Measurements from ENCODE around the gene PTPMT1. TPM values are rescaled to one million over a fixed set of nuclear protein-coding genes. Genes with fewer than 3 reads are reported as not detected.
"Not testable (repeated sequence)": the region's sequence is repeated elsewhere in the genome, so short reads cannot be mapped to it uniquely, and the experiment has no call there.

The PTPMT1 gene
- total RNA-seq, 4 donors from 2014 or later: 67.7 to 92.3 (median 78.7) TPM

- no peaks in the 10 kb centered on the region for H3K9me3 ChIP-seq
- peaks cover 20 to 90% (median 40%) of the 10 kb centered on the region in 3 donors for H3K4me1 ChIP-seq
- peaks cover 0 to 14% (median 0%) of the 10 kb centered on the region in 3 donors for H3K36me3 ChIP-seq
- WGBS, 2 donors: 48 to 53% methylated on average over 10 of the region's 10 CpGs
- H3K27ac ChIP-seq: peak overlapping the region in 3 of 4 donors; percentile 50 to 81 (median 51)
- intact Hi-C loops (cut with DNase I): no loop called here
- no peak overlapping the region for H3K4me3 ChIP-seq
- DNase-seq: no peak
- H3K27me3 ChIP-seq: no peaks in the 10 kb centered on the region
- no peak for TF ChIP-seq POLR2A (IDR thresholded peaks at IDR 0.05)
- TF ChIP-seq CTCF (IDR thresholded peaks at IDR 0.05): no peak
Measured at GRCh38 chr11:47538741-47539565, 26.4 kb upstream of the PTPMT1 start.

GRCh38 chr11:47539681-47540039, 25.7 kb upstream of the PTPMT1 start:
- no peak for DNase-seq
- WGBS, 2 donors: 39 to 40% methylated on average over 2 of the region's 2 CpGs
- Histone ChIP-seq H3K9me3 (no peaks in the 10 kb centered on the region), H3K4me3 (no peak overlapping the region), H3K27ac (peak overlapping the region; percentile 10 to 81 (median 50)), H3K27me3 (no peaks in the 10 kb centered on the region), H3K36me3 (peaks cover 0 to 14% (median 0%) of the 10 kb centered on the region in 3 donors), H3K4me1 (peaks cover 20 to 88% (median 45%) of the 10 kb centered on the region in 3 donors)
- intact Hi-C loops (cut with DNase I): no loop called here
- TF ChIP-seq POLR2A (IDR thresholded peaks at IDR 0.05) (no peak), CTCF (IDR thresholded peaks at IDR 0.05) (no peak)

- no peaks in the 10 kb centered on the region for H3K27me3 ChIP-seq
- WGBS, 2 donors: 88 to 92% methylated on average over 2 of the region's 2 CpGs
- H3K36me3 ChIP-seq: peaks cover 0 to 4% (median 0%) of the 10 kb centered on the region in 3 donors
- no peaks in the 10 kb centered on the region for H3K9me3 ChIP-seq
- H3K27ac ChIP-seq: peak overlapping the region in 3 of 4 donors; percentile 51 to 81 (median 68)
- H3K4me3 ChIP-seq: no peak overlapping the region
- DNase-seq: no peak
- peaks cover 20 to 82% (median 45%) of the 10 kb centered on the region in 3 donors for H3K4me1 ChIP-seq
- intact Hi-C loops (cut with DNase I): no loop called here
- TF ChIP-seq POLR2A (IDR thresholded peaks at IDR 0.05): no peak
- TF ChIP-seq CTCF (IDR thresholded peaks at IDR 0.05): no peak
Measured at GRCh38 chr11:47541070-47541469, 24.3 kb upstream of the PTPMT1 start.

DNA sequence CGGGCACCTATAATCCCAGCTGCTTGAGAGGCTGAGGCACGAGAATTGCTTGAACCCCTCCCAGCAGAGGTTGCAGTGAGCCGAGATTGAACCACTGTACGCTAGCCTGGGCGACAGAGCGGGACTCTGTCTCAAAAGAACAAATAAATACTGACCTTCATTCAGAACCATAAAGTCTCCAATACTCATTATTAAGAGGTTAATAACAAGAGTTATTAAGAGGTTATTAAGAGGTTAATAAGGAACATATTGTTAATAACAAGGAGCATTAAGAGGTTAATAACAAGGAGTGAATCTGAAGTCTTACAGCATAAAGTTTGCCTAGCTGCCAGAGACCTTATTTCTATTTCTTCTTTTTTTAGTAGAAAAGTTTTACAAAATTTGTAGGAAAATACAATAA, 20.1 kb upstream of the PTPMT1 start:
- 93 to 95% methylated on average over 6 of the region's 6 CpGs for WGBS, 2 donors
- no peaks in the 10 kb centered on the region for H3K9me3 ChIP-seq
- no peaks in the 10 kb centered on the region for H3K27me3 ChIP-seq
- intact Hi-C loops (cut with DNase I): no loop called here
- peaks cover 13 to 70% (median 33%) of the 10 kb centered on the region in 3 donors for H3K4me1 ChIP-seq
- peaks cover 0 to 5% (median 0%) of the 10 kb centered on the region in 3 donors for H3K36me3 ChIP-seq
- TF ChIP-seq POLR2A (IDR thresholded peaks at IDR 0.05) (no peak), CTCF (IDR thresholded peaks at IDR 0.05) (no peak)
- no peak overlapping the region for H3K27ac ChIP-seq
- no peak for DNase-seq
- no peak overlapping the region for H3K4me3 ChIP-seq

- H3K27ac ChIP-seq; H3K4me3 ChIP-seq; H3K27me3 ChIP-seq; H3K36me3 ChIP-seq; H3K9me3 ChIP-seq; DNase-seq; intact Hi-C loops (cut with DNase I): not testable (repeated sequence)
- peaks cover 17 to 70% (median 36%) of the 10 kb centered on the region in 3 donors for H3K4me1 ChIP-seq
- WGBS, 2 donors: 77 to 79% methylated on average over 6 to 7 of the region's 7 CpGs
Measured at GRCh38 chr11:47546274-47546673, 19.1 kb upstream of the PTPMT1 start.
